GM12872 (cell line): ENCODE data around the gene FXYD6.

ENCODE experiments used
- CTCF ChIP-seq: IDR thresholded peaks from 3 replicates; pipeline ENCODE4 v1.5.1; 2011; ENCODE audit warnings: low read depth, mild to moderate bottlenecking, low read length, moderate library complexity; ENCODE audit not compliant: insufficient read depth

FXYD6 gene

GRCh38 chr11:117871160-117871559 is 5.3 kb downstream of the FXYD6 start:
- no peak for TF ChIP-seq CTCF

- TF ChIP-seq CTCF: no peak
Measured at GRCh38 chr11:117870103-117870952, 6.1 kb downstream of the FXYD6 start.

DNA sequence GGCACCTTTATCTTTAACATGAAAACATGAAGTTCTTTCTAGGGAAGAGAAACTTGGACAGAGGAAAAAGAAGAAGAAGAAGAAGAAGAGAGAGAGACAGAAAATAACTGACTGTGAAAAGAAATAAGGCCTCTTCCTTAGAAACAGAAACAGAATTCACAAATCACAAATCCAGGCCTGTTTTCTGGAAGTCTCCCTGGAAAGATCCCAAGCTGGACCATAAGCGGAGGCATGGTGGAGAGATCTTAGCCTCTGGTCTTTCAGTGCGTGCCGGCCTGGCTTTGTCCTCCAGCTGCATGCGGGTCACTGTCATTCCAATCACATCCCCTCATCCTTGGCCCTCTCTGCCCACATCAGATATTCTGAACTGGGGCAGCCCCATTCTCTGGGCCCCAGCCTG is 6.9 kb downstream of the FXYD6 start:
- TF ChIP-seq CTCF: no peak

DNA sequence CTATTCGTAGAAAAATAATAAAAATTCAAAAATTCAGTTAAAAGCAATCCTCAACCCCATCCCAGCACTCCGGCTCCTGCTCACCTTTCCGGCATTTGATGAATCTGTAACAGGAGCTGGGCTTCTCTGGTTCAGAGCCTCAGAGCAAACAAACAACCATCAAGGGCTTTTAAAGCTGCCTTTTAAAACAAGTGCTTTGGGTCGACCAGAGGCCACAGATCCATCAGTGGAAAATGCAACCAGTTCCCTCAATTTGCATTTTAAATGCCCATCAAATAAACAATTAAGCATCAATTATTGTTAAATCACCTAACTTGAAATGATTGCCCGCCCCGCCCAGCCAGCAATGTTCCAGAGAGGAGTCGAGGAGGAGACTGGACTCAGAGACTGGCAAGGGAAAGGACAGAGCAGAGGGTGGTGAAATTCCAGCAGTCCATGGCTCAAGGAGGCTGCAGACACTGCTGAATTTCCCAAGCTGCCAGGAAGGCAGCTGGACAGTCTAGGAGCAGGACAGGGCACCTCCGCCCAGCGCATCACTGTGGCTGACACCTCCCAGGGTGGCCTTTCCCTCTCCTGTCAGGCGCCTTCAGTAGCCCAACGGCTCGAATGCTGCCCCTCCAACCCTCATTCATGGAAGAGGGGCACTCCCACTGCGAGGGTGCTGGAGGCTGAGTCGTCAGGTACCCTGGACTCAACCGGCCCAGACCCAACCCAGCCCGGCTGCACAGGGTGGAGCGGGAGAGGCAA is 7.5 kb downstream of the FXYD6 start:
- TF ChIP-seq CTCF: no peak

GRCh38 chr11:117868088-117868487 is 8.4 kb downstream of the FXYD6 start:
- TF ChIP-seq CTCF: no peak

- no peak for TF ChIP-seq CTCF
Measured at GRCh38 chr11:117866526-117866925, 9.9 kb downstream of the FXYD6 start.

DNA sequence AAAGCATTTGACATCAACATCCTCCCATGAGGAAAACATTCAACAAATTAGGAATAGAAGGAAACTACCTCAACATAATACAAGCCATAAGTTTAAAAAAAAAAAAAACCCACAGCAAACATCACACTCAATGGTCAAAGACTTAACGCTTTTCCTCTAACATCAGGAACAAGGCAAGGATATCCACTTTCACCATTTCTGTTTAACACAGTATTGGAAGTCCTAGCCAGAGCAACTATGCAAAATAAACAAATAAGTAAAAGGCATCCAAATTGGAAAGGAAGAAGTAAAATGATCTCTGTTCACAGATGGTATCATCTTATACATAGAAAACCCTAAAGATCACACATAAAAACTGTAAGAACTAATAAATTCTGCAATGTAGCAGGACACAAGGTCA is 13.1 kb downstream of the FXYD6 start:
- no peak for TF ChIP-seq CTCF
